Measurements from ENCODE around the gene SP9.
"Not testable (repeated sequence)": the region's sequence is repeated elsewhere in the genome, so short reads cannot be mapped to it uniquely, and the experiment has no call there.

The SP9 gene

GRCh38 chr2:174350018-174350417, 15.3 kb downstream of the SP9 start:
- Histone ChIP-seq H3K36me3 (peaks cover 55% of the 10 kb centered on the region), H3K9me3 (no peaks in the 10 kb centered on the region), H3K27me3 (peaks cover 19% of the 10 kb centered on the region), H3K4me3 (ENCODE audit: low read depth in 1 of 2, low read length in 1 of 2) (no peak overlapping the region), H3K4me1 (ENCODE audit: control insufficient read depth in 1 of 2, insufficient read depth in 1 of 2, low read depth in 1 of 2, low read length in 1 of 2) (no peaks in the 10 kb centered on the region), H3K27ac (no peak overlapping the region)
- no peak for TF ChIP-seq CTCF (IDR thresholded peaks at IDR 0.05)

GRCh38 chr2:174350593-174351181, 15.9 kb downstream of the SP9 start:
- no peak overlapping the region for H3K4me3 ChIP-seq (ENCODE audit: low read depth in 1 of 2, low read length in 1 of 2)
- H3K4me1 ChIP-seq (ENCODE audit: control insufficient read depth in 1 of 2, insufficient read depth in 1 of 2, low read depth in 1 of 2, low read length in 1 of 2) = no peaks in the 10 kb centered on the region
- H3K27me3 ChIP-seq = peaks cover 12% of the 10 kb centered on the region
- H3K27ac ChIP-seq = no peak overlapping the region
- TF ChIP-seq CTCF (IDR thresholded peaks at IDR 0.05) = no peak
- H3K9me3 ChIP-seq = no peaks in the 10 kb centered on the region
- peaks cover 55% of the 10 kb centered on the region for H3K36me3 ChIP-seq

- Histone ChIP-seq H3K4me3 (ENCODE audit: low read depth in 1 of 2, low read length in 1 of 2) (no peak overlapping the region), H3K4me1 (ENCODE audit: control insufficient read depth in 1 of 2, insufficient read depth in 1 of 2, low read depth in 1 of 2, low read length in 1 of 2) (no peaks in the 10 kb centered on the region), H3K27ac (no peak overlapping the region), H3K36me3 (peaks cover 55% of the 10 kb centered on the region), H3K27me3 (no peaks in the 10 kb centered on the region), H3K9me3 (no peaks in the 10 kb centered on the region)
- no peak for TF ChIP-seq CTCF (IDR thresholded peaks at IDR 0.05)
Measured at GRCh38 chr2:174353004-174353403, 18.2 kb downstream of the SP9 start.

GRCh38 chr2:174356347-174356746, 21.6 kb downstream of the SP9 start:
- no peaks in the 10 kb centered on the region for H3K27me3 ChIP-seq
- no peak overlapping the region for H3K4me3 ChIP-seq (ENCODE audit: low read depth in 1 of 2, low read length in 1 of 2)
- H3K27ac ChIP-seq = no peak overlapping the region
- H3K4me1 ChIP-seq (ENCODE audit: control insufficient read depth in 1 of 2, insufficient read depth in 1 of 2, low read depth in 1 of 2, low read length in 1 of 2) = no peaks in the 10 kb centered on the region
- H3K36me3 ChIP-seq = peaks cover 52% of the 10 kb centered on the region
- TF ChIP-seq CTCF (IDR thresholded peaks at IDR 0.05) = no peak
- H3K9me3 ChIP-seq = no peaks in the 10 kb centered on the region

- H3K4me1 ChIP-seq (ENCODE audit: control insufficient read depth in 1 of 2, insufficient read depth in 1 of 2, low read depth in 1 of 2, low read length in 1 of 2); H3K27me3 ChIP-seq; H3K4me3 ChIP-seq (ENCODE audit: low read depth in 1 of 2, low read length in 1 of 2); H3K9me3 ChIP-seq; H3K27ac ChIP-seq: not testable (repeated sequence)
- peaks cover 63% of the 10 kb centered on the region for H3K36me3 ChIP-seq
Measured at GRCh38 chr2:174359663-174360062, 24.9 kb downstream of the SP9 start.

GRCh38 chr2:174362949-174363348, 28.2 kb downstream of the SP9 start:
- peaks cover 69% of the 10 kb centered on the region for H3K36me3 ChIP-seq
- no peaks in the 10 kb centered on the region for H3K4me1 ChIP-seq (ENCODE audit: control insufficient read depth in 1 of 2, insufficient read depth in 1 of 2, low read depth in 1 of 2, low read length in 1 of 2)
- TF ChIP-seq CTCF (IDR thresholded peaks at IDR 0.05) = no peak

GRCh38 chr2:174363492-174364225, 28.9 kb downstream of the SP9 start:
- H3K27ac ChIP-seq; H3K4me3 ChIP-seq (ENCODE audit: low read depth in 1 of 2, low read length in 1 of 2); H3K4me1 ChIP-seq (ENCODE audit: control insufficient read depth in 1 of 2, insufficient read depth in 1 of 2, low read depth in 1 of 2, low read length in 1 of 2); H3K27me3 ChIP-seq; H3K9me3 ChIP-seq: not testable (repeated sequence)
- peaks cover 62% of the 10 kb centered on the region for H3K36me3 ChIP-seq

More at GRCh38 chr2:174362949-174363348, 28.2 kb downstream of the SP9 start:
- Histone ChIP-seq H3K27ac (no peak overlapping the region), H3K9me3 (no peaks in the 10 kb centered on the region), H3K4me3 (ENCODE audit: low read depth in 1 of 2, low read length in 1 of 2) (no peak overlapping the region), H3K27me3 (no peaks in the 10 kb centered on the region)
